Glutamatergic neuron (in vitro differentiated cells): ENCODE results near the gene BLM. TPM values are rescaled to one million over a fixed set of nuclear protein-coding genes. Genes with fewer than 3 reads are reported as not detected.
"Not testable (repeated sequence)": the region's sequence is repeated elsewhere in the genome, so short reads cannot be mapped to it uniquely, and the experiment has no call there.

ENCODE experiments used
- DNase-seq: peaks from one replicate; pipeline ENCODE4 v3.0.0; 2022
- H3K27ac Mint-ChIP-seq: one replicate; pipeline ENCODE4 v1.8.0; 2020; ENCODE audit warnings: mild to moderate bottlenecking, mixed read lengths, inconsistent platforms; ENCODE audit not compliant: unreplicated experiment
- H3K27me3 Mint-ChIP-seq: one replicate; pipeline ENCODE4 v1.8.0; 2020; ENCODE audit warnings: mild to moderate bottlenecking, moderate library complexity, mixed read lengths, inconsistent platforms; ENCODE audit not compliant: unreplicated experiment
- H3K36me3 Mint-ChIP-seq: one replicate; pipeline ENCODE4 v1.8.0; 2020; ENCODE audit warnings: mild to moderate bottlenecking, mixed read lengths, inconsistent platforms; ENCODE audit not compliant: unreplicated experiment
- H3K4me1 Mint-ChIP-seq: one replicate; pipeline ENCODE4 v1.8.0; 2020; ENCODE audit warnings: mild to moderate bottlenecking, low read depth, mixed read lengths, inconsistent platforms; ENCODE audit not compliant: unreplicated experiment
- H3K4me3 Mint-ChIP-seq: one replicate; pipeline ENCODE4 v1.8.0; 2020; ENCODE audit warnings: mild to moderate bottlenecking, mixed read lengths, inconsistent platforms; ENCODE audit not compliant: unreplicated experiment
- H3K9me3 Mint-ChIP-seq: one replicate; pipeline ENCODE4 v1.8.0; 2020; ENCODE audit warnings: mild to moderate bottlenecking, moderate library complexity, mixed read lengths, inconsistent platforms; ENCODE audit not compliant: unreplicated experiment
- total RNA-seq: library from RNA; stranded (reverse); fragmentation: NEBNext Ultra II Directional; extraction: Animal tissue kit (Norgen Biotek cat#: 25700); gene quantifications from one replicate; pipeline ENCODE4 v1.2.1, GENCODE V29; 2021; ENCODE audit not compliant: unreplicated experiment
- TF ChIP-seq, protein P1 (sequence below): fragments of 200-600 bp; sonication (generic); IDR thresholded peaks from one replicate; pipeline ENCODE4 v1.5.0; 2021; ENCODE audit not compliant: partially characterized antibody, unreplicated experiment

The BLM gene
- total RNA-seq, 1 donor from 2014 or later, result 5.4 TPM

DNA sequence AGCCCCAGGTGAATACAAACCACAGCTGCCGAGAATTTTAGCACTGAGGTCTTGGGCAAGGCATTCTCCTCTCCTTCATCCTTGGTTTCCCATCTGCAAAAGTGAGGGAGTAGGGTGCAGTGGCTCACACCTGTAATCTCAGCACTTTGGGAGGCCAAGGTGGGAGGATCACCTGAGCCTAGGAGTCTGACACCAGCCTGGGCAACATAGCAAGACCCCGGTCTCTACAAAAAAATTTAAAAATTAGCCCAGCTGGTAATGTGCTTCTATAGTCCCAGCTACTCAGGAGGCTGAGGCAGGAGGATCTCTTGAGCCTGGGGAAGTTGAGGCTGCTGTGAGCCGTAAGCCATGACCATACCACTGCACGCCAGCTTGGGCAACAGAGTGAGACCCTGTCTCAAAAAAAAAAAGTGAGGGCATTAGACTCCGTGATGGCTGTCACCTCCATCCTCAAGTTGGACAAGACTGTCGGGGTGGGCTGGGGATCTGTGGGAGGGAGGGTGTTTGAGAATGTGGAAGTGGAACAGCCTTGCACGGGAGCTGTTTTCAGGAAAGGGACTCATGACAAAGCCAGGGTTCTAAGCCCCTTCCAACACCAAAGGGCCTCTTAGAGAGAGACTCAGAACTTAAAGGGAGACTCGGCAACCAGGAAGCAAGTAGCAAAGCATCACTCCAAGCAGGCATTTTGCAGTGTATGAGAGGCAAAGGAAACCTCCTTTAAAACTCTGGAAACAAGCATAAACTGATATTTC is 105.2 kb downstream of the BLM start:
- DNase-seq, result no peak
- Mint-ChIP-seq H3K27me3 (peaks cover 2% of the 10 kb centered on the region), H3K4me3 (no peak overlapping the region), H3K4me1 (peaks cover 12% of the 10 kb centered on the region), H3K27ac (no peak overlapping the region), H3K9me3 (peaks cover 9% of the 10 kb centered on the region), H3K36me3 (no peaks in the 10 kb centered on the region)
- TF ChIP-seq, protein P1, sequence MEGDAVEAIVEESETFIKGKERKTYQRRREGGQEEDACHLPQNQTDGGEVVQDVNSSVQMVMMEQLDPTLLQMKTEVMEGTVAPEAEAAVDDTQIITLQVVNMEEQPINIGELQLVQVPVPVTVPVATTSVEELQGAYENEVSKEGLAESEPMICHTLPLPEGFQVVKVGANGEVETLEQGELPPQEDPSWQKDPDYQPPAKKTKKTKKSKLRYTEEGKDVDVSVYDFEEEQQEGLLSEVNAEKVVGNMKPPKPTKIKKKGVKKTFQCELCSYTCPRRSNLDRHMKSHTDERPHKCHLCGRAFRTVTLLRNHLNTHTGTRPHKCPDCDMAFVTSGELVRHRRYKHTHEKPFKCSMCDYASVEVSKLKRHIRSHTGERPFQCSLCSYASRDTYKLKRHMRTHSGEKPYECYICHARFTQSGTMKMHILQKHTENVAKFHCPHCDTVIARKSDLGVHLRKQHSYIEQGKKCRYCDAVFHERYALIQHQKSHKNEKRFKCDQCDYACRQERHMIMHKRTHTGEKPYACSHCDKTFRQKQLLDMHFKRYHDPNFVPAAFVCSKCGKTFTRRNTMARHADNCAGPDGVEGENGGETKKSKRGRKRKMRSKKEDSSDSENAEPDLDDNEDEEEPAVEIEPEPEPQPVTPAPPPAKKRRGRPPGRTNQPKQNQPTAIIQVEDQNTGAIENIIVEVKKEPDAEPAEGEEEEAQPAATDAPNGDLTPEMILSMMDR, result no peak

DNA sequence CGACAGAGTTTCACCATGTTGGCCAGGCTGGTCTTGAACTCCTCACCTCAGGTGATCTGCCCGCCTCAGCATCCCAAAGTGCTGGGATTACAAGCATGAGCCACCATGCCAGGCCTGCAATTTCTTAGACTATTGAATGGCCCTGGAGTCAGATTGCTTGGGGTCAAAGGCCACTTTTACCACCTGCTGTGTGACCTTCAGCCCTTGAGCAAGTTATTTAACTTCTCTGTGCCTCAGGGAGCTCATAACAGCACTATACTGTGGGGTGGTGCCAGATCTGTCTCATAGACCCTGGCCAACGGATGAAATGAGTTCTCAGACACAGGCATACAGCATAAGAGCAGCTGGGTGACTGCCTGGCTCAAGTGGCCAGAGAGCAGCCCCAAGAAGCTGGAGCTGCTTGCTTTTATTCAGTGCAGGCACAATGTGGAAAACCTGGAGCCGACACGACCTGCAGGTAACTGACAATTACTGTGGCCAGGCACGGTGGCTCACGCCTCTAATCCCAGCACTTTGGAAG is 106.4 kb downstream of the BLM start:
- peaks cover 7% of the 10 kb centered on the region for H3K9me3 Mint-ChIP-seq
- no peak overlapping the region for H3K27ac Mint-ChIP-seq
- H3K4me1 Mint-ChIP-seq, result peaks cover 4% of the 10 kb centered on the region
- H3K4me3 Mint-ChIP-seq, result no peak overlapping the region
- peaks cover 2% of the 10 kb centered on the region for H3K27me3 Mint-ChIP-seq
- no peak for DNase-seq
- H3K36me3 Mint-ChIP-seq, result no peaks in the 10 kb centered on the region
- TF ChIP-seq, protein P1, result no peak

DNA sequence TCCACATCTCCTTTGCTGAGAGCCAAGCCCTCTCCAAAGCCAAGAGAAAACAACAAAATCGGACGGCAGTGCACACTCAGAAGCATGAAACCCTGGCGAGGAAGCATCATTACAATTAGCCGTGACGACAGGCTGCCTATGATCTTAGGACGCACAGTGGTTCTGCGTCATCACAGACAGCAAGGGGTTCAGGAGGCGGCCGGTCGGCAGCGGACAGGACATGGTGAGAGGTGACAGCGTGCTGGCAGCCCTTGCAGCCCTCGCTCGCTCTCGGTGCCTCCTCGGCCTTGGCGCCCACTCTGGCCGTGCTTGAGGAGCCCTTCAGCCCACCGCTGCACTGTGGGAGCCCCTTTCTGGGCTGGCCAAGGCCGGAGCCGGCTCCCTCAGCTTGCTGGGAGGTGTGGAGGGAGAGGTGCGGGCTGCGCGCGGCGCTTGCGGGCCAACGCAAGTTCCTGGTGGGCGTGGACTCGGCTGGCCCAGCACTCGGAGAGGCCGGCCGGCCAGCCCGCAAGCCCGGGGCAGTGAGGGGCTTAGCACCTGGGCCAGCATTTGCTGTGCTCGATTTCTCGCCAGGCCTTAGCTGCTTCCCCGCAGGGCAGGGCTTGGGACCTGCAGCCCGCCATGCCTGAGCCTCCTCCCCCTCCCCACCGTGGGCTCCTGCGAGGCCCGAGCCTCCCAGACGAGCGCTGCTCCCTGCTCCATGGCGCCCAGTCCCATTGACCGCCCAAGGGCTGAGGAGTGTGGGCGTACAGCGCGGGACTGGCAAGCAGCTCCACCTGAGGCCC is 108.2 kb downstream of the BLM start:
- DNase-seq, H3K9me3 Mint-ChIP-seq, H3K4me1 Mint-ChIP-seq, H3K27me3 Mint-ChIP-seq, H3K36me3 Mint-ChIP-seq, H3K4me3 Mint-ChIP-seq, H3K27ac Mint-ChIP-seq: not testable (repeated sequence)

DNA sequence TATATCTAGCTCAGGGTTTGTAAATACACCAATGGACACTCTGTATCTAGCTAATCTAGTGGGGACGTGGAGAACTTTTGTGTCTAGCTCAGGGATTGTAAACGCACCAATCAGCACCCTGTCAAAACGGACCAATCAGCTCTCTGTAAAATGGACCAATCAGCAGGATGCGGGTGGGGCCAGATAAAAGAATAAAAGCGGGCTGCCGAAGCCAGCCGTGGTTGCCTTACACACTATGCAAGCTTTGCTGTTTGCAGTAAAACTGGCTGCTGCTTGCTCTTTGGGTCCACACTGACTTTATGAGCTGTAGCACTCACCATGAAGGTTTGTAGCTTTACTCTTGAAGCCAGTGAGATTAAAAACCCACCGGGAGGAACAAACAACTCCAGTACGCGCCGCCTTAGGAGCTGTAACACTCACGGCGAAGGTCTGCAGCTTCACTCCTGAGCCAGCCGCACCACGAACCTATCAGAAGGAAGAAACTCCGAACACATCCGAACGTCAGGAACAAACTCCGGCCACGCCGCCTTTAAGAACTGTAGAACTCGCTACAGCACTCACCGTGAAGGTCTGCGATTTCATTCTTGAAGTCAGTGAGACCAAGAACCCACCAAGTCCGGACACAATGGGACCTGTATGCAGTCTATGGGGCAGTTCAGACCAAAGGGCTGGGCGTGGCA is 109.2 kb downstream of the BLM start:
- H3K4me3 Mint-ChIP-seq, result peak overlapping the region; percentile 34
- not testable (repeated sequence) for H3K27ac Mint-ChIP-seq, H3K36me3 Mint-ChIP-seq, H3K27me3 Mint-ChIP-seq, DNase-seq, H3K9me3 Mint-ChIP-seq, H3K4me1 Mint-ChIP-seq

DNA sequence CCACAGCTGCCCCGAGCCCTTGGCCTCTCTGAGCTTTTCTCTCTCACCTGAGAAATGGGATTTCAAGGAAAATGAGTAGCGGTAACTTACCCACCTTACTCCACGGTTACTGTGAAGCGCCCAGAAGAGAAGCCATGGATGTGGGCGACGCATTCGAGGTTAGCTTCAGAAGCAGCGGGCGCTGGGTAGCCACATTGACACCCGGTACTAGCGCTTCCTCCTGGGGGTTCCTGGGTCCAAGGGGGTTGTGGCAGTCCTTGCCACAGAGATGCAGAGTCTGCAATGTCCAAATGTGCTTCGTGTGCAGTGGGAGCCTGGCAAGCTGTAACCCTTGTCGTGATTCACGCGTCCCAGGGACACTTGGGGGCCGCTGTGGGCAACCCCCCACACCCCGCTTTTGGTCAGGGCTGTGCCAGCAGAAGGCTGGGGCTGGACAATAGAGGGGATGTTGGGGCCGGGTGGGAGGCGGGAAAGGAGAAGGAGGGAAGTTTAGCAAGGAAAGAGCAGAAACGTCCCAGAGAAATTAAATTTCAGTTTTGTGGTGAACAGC is 109.8 kb downstream of the BLM start:
- TF ChIP-seq, protein P1, result no peak
- Mint-ChIP-seq H3K4me3 (no peak overlapping the region), H3K27me3 (peaks cover 4% of the 10 kb centered on the region), H3K4me1 (no peaks in the 10 kb centered on the region), H3K36me3 (no peaks in the 10 kb centered on the region), H3K9me3 (peaks cover 3% of the 10 kb centered on the region), H3K27ac (no peak overlapping the region)
- DNase-seq, result no peak
